Fibroblast of pulmonary artery (primary cell): ENCODE data around the gene KCNK15.
"Not testable (repeated sequence)": the region's sequence is repeated elsewhere in the genome, so short reads cannot be mapped to it uniquely, and the experiment has no call there.

Experiments used
- DNase-seq: peaks from one replicate; pipeline ENCODE4 v3.0.0-alpha.2; 2010; ENCODE audit warnings: low read depth
- H3K4me3 ChIP-seq: replicated peaks from 2 replicates; pipeline ENCODE4 v1.5.1; 2011; ENCODE audit warnings: low read depth, mild to moderate bottlenecking, control low read depth, low read length, moderate library complexity
- TF ChIP-seq, protein P1 (sequence below): IDR thresholded peaks from 2 replicates; pipeline ENCODE4 v1.5.1; 2011; ENCODE audit warnings: mild to moderate bottlenecking, control low read depth, low read length, inconsistent platforms; ENCODE audit errors: missing control alignments

KCNK15 gene

DNA sequence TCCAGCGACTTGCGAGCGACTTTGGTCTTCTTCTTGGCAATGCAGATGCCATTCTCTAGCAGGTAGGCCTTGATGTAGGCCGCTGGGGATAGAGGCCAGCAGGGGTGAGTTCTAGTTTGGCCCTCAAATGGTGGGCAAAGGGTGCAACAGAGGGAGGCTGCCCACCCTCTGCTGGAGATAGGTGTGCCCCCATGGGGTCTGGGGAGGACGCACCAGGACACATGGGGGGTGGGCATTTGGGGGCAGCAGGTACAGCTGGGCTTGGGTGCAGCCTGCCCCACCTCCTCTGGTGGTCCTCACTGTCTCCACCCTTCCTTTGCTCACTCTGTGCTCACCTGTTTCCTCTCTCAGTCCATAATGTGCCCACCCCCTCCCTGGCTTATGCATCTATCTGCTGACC is 11.3 kb downstream of the KCNK15 start:
- DNase-seq: no peak
- H3K4me3 ChIP-seq: no peak overlapping the region
- TF ChIP-seq, protein P1, sequence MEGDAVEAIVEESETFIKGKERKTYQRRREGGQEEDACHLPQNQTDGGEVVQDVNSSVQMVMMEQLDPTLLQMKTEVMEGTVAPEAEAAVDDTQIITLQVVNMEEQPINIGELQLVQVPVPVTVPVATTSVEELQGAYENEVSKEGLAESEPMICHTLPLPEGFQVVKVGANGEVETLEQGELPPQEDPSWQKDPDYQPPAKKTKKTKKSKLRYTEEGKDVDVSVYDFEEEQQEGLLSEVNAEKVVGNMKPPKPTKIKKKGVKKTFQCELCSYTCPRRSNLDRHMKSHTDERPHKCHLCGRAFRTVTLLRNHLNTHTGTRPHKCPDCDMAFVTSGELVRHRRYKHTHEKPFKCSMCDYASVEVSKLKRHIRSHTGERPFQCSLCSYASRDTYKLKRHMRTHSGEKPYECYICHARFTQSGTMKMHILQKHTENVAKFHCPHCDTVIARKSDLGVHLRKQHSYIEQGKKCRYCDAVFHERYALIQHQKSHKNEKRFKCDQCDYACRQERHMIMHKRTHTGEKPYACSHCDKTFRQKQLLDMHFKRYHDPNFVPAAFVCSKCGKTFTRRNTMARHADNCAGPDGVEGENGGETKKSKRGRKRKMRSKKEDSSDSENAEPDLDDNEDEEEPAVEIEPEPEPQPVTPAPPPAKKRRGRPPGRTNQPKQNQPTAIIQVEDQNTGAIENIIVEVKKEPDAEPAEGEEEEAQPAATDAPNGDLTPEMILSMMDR: no peak

DNA sequence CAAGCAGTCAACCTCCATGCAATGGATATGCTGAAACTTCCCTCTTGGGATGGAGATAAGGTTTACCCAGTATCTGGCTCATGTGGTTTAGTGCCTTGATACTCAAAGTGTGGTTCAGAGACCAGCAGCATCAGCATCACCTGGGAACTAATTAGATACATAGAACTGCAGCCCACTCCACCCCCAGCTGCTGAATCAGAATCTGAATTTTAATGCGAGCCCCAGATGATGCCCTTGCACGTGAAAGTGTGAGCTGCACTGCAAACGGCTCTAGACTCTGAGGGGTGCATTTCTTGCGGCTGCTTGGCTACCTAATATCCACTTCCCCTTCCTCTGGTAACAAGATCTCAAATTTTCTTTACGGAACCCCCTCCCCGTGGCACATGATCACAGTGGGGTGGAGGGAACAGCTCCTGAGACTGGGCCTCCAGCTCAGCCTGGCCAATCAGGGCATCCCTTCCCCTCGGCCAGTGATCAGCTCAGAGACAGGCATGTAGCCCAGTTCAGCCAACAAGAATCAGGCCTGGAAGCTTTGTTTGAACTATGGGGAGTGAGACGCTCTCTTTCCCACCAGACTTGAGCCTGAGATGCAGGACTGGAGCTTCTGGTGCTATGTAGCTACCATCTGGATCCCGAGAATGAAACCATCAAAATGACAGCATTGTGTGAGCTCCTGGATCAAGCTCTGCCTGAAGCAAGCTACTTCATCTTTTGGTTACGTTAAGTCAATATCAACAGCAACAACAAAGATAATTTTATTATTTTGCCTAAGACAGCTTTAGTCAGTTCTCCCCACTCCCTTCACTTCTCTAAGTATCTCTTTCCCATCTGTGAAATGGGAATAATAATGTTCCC is 12.8 kb downstream of the KCNK15 start:
- TF ChIP-seq, protein P1: no peak
- no peak overlapping the region for H3K4me3 ChIP-seq
- DNase-seq: no peak

DNA sequence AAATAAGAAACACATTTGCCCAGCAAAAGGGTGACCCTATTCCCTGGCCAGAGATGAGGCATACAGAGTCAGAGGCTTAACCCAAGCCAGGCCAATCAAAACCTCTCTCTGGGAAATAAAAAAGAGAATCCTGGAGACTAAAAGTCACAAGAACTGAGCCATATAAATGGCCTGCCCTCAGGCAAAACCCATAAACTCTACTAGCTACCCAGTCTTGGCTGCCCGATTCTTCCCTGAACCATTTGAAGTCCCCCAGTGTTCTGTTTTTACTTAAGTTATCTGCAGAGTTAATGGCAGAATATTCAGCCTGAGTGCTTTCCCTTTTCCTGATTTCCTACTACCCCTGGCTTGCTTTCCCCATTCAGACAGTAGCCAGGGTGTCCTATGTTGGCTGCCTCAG is 13.9 kb downstream of the KCNK15 start:
- no peak for DNase-seq
- no peak overlapping the region for H3K4me3 ChIP-seq
- TF ChIP-seq, protein P1: no peak

DNA sequence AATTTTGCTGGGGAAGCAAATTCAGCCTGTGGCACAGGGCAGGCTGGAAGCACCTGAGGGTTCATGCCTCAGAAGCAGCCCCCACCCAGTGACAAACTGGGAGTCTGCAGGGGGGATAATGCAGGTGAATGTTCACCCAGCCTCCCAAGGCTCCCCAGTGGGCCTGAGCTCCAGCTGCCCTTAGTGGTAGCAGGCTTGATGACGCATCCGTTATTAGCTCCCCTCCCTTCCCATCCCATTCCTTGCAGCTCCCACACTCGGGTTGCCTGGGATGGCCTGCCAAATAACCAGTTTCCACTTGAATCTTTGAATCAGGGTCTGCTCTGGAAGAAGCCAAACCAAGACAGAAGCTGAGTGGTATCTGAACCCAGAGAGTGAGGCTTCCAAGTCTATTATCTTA is 15.8 kb downstream of the KCNK15 start:
- DNase-seq: peak; percentile 20
- TF ChIP-seq, protein P1: no peak
- H3K4me3 ChIP-seq: no peak overlapping the region

DNA sequence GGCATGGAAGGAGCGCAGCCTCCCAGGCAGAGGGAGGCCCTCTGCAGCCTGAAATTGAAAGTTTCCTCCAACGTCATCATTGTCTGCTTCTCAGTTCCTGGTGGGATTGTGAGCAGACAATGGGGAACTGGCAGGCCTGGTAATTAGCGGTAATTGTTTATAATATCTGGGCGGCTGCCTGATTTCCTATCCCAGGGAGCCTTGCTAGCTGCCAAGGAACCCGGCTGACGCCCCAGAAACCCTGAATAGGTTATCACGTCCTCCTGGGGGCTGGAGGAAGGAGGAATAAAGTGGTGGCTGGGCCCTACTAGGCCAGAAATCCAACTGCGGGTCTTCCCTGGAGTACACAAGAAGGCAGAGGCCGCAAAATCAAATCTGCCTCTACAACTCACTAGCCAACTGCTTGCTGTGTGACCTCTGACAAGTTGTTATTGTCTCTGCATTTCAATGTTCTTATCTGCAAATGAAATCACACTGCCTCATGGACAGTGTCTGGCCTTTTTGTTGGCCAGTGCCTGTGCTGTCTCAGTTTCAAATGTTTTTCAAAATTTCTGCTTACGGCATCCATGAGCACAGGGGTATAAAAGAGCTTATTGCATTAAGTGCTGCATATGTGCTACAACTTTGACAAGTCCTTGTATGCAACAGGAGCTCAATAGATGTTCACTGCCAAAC is 16.9 kb downstream of the KCNK15 start:
- no peak overlapping the region for H3K4me3 ChIP-seq
- DNase-seq: no peak
- TF ChIP-seq, protein P1: no peak

DNA sequence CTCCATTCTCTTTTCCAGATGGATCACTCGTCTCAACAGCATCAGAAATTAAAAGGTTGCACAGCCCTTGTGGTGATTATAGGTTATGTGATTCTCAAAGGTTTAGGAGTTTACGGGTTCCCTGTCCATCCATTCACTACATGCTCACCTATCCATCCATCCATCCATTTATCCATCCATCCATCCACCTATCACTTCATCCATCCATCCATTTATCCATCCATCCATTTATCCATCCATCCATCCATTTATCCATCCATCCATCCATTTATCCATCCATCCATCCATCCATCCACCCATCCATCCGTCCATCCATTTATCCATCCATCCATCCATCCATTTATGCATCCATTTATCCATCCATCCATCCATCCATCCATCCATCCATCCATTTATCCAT is 18.1 kb downstream of the KCNK15 start:
- DNase-seq, H3K4me3 ChIP-seq: not testable (repeated sequence)

DNA sequence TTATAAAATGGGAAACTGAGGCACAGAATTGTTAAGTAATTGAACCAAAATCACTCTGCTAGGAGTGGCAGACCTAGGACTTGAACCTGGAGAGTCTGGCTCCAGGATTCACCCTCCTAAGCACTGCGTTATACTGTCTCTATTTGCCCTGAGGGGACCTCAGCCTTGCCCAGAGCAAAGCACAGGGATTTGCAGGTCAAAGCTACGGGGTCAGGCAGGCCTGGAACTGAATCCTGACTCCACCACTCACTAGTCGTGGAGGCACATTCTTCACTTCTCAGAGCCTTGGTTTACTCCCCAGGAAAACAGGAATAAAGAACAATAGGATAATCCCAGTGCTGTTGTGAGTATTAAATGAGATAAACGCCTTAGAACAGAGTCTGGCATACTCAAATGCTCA is 19.4 kb downstream of the KCNK15 start:
- DNase-seq: no peak
- H3K4me3 ChIP-seq: no peak overlapping the region
- TF ChIP-seq, protein P1: no peak
